Erythroblast (primary cell): ENCODE measurements around the gene GCHFR.

Experiments
- DNase-seq, 2 experiments: peaks; one replicate each; lab custom pipeline; 2025; lab: John Stamatoyannopoulos, UW
- GATA1 ChIP-seq: IDR thresholded peaks from 2 replicates; pipeline ENCODE4 v1.6.1; 2011; ENCODE audit warnings: low read depth, mild to moderate bottlenecking, control low read depth, low read length, moderate library complexity
- POLR2A ChIP-seq: IDR thresholded peaks from 2 replicates; pipeline ENCODE4 v1.6.1; 2011; ENCODE audit warnings: mild to moderate bottlenecking, low read length

The GCHFR gene

GRCh38 chr15:40775740-40776536 lies 12.1 kb downstream of the GCHFR start:
- no peak for TF ChIP-seq GATA1
- TF ChIP-seq POLR2A: no peak
- no peak for DNase-seq

DNA sequence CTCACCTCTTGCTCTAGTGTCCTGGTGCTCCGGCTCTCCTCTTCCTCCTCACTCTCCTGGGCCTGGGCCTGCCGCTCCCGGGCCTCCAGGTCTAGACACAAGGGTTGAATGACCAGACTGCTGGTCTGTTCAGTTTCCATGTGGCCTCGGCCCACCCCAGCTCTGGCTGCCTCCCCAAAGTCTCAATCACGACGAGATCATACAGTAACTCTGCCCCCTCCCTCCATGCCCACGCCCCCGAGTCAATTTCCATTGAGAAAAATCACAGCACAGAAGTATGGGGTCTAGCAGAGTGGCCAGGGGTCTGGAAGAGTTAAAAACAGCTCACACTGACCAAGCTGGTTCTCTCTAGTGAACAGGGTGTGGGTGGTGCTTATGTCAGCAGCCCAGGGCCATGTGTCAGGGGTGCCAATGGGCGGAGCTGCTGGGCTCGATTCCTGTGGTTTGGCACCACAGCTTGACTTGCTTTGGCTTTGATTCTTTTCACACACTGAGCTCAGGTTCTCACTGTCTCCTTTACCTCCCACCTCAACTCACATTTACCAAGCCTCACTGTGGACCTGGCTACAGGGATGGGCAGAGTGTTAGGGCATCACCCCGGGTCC lies 12.8 kb downstream of the GCHFR start:
- TF ChIP-seq POLR2A: no peak
- no peak for TF ChIP-seq GATA1

DNA sequence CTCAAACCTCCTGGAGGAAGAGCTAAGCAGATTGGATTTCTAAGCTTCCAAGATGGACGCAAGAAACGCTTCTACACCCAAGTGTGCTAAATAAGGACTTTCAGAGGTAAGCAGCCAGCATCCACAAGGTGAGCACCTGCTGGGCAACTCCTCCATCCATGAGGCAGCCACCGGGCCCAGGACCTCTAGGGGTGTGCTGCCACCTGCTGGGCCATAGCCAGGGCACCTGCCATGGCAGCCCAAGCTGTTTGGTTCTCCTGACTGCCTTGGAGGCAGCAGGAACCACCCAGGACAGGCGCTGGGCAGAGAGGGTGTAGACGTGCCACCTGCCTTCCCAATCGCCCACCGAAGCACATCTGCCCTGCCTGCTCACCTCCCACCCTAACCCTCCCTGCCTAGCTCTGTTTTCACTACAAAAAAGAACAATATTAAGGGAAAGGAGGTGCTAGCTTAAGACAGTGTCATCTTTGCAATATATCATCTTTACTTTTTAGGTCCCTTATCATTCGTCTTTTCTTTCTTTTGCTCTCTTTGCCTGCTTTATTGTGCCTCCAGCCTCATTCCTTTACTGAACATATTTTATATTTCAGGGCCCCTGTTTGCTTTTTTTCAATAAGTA lies 18.9 kb downstream of the GCHFR start:
- TF ChIP-seq GATA1 (no peak), POLR2A (no peak)
- peak; percentile 76 to 89 for DNase-seq

More for the DNA sequence above, 12.8 kb downstream of the GCHFR start:
- no peak for DNase-seq

GRCh38 chr15:40785164-40785563 lies 21.3 kb downstream of the GCHFR start:
- TF ChIP-seq POLR2A (no peak), GATA1 (no peak)

GRCh38 chr15:40785814-40786213 lies 21.9 kb downstream of the GCHFR start:
- no peak for DNase-seq

More at GRCh38 chr15:40785164-40785563, 21.3 kb downstream of the GCHFR start:
- DNase-seq: no peak

GRCh38 chr15:40787344-40787841 lies 23.5 kb downstream of the GCHFR start:
- peak; percentile 37 for TF ChIP-seq POLR2A
- TF ChIP-seq GATA1: no peak
- DNase-seq: no peak

More at GRCh38 chr15:40785814-40786213, 21.9 kb downstream of the GCHFR start:
- no peak for TF ChIP-seq POLR2A
- TF ChIP-seq GATA1: no peak

DNA sequence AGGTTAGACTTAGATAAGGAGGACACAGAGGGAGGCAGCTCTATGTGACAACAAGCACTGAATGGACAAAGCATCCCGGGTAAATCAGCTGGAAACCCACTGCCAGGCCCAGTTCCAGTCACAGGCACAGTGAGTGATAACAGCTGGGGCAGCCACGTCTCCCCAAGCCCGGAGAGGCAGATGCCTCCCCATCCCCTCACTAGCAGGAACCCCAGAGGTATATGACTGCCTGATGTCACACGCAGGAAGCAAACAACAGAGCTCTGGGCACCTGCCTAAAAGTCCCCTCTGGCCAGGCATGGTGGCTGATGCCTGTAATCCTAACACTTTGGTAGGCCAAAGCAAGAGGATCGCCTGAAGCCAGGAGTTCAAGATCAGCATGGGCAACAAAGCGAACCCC lies 24.1 kb downstream of the GCHFR start:
- no peak for TF ChIP-seq GATA1
- no peak for TF ChIP-seq POLR2A

GRCh38 chr15:40789119-40789518 lies 25.3 kb downstream of the GCHFR start:
- DNase-seq: no peak
- no peak for TF ChIP-seq POLR2A

More for the DNA sequence above, 24.1 kb downstream of the GCHFR start:
- DNase-seq: no peak

DNA sequence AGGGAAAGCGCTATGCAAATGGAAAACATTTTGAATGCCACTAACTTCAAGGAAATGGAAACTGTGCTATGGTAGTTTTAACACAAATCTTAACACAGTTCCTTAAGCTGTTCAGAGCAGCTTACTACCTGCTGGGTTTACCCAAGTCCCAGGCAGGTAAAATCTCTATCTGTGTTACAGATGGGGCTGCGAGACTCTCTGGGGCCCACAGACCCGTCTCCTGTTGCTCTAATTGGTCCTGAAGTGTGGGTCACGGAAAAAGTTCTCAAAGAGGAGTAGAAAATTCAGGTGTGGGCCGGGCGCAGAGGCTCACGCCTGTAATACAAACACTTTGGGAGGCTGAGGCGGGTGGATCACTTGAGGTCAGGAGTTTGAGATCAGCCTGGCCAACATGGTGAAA lies 26.1 kb downstream of the GCHFR start:
- no peak for DNase-seq
- TF ChIP-seq POLR2A (no peak), GATA1 (no peak)

- DNase-seq: no peak
- TF ChIP-seq GATA1: no peak
- no peak for TF ChIP-seq POLR2A
These were observed 26.9 kb downstream of the GCHFR start for GRCh38 chr15:40790718-40791117.

DNA sequence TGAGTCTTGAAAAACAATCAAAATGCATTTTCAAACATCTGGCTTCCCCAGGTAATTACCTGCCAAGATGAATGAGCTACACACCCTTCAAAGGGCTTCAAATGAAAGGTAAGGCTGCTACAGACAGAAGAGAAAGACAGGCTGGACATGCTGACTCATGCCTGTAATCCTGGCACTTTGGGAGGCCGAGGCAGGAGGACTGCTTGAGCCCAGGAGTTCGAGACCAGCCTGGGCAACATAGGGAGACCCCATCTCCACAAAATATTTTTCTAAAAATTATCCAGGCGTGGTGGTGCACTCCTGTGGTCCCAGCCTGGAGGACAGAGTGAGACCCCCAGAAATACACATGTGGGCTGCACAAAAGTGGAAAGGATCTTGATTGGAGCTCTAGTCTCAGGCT lies 28.5 kb downstream of the GCHFR start:
- no peak for DNase-seq
- TF ChIP-seq POLR2A (no peak), GATA1 (no peak)

DNA sequence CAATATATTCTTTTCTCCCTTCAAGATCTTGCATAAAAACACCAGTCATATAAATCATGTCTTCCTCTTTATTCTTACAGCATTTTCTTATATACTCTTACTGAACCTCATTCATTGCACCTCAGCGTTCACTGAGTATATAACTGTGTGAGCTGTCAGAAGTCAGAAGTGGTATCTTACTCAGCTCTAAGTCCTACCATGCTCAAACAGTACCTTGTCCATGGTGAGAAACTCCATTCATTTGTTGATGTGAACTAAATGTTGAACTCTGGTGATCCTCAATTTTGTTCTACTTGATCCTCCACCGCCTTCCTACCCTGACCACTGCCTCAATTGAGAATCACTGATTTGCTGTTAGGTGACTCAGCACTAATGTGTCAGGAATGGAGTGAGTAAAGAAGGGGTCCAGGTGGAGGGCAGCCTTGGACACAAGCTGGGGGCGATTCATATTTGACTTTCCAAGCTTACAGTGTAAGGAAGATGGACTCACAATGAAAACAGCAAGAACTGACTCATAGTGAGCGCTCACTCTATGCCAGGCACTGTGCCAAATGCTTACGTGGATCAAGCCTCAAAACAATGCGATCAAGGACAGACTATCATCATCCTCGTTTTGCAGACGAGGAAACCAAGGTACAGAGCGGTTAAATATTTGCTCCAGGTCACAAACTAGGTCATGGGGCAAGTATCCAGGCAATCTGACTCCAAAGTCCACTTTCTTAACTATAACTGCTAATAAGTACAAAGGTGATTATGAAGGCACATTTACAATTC lies 29.5 kb downstream of the GCHFR start:
- peak in 1 of 2 experiments; percentile 55 for DNase-seq

DNA sequence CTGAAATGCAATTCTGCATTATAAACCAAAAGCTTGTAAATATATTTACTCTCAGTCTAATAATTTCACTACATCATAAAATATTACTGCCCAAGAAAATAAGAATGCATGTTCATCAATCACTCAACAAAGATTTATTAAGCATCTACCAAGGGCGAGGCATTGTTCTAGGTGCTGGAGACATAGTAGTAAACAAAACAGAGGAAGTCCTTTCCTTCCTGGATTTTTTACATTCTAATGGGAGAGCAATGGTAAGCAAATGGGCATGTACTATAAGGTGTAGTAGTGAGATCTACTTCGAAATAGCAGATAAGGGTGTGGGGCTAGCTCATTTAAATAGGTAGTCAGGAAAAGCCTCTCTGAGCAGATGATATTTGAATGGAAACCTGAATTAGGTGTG lies 32.2 kb downstream of the GCHFR start:
- TF ChIP-seq GATA1 (no peak), POLR2A (no peak)
- DNase-seq: no peak

More for the DNA sequence above, 29.5 kb downstream of the GCHFR start:
- TF ChIP-seq POLR2A (no peak), GATA1 (no peak)
